Osteoblast (primary cell): ENCODE data around the gene SLC38A5. TPM values are rescaled to one million over a fixed set of nuclear protein-coding genes. Genes with fewer than 3 reads are reported as not detected.

Experiments used
- DNase-seq: peaks from one replicate; pipeline ENCODE4 v3.0.0; 2011; ENCODE audit warnings: low spot score, mixed read lengths; ENCODE audit not compliant: insufficient read length; ENCODE audit errors: missing footprints
- H2AFZ ChIP-seq: 2 replicates; pipeline ENCODE4 v1.6.0; 2011; ENCODE audit warnings: mild to moderate bottlenecking, low read length
- H3K27ac ChIP-seq: 2 replicates; pipeline ENCODE4 v1.5.1; 2011; ENCODE audit warnings: mild to moderate bottlenecking, low read depth, low read length, moderate library complexity
- H3K27me3 ChIP-seq: 2 replicates; pipeline ENCODE4 v1.6.0; 2012; ENCODE audit warnings: mild to moderate bottlenecking, control low read depth, inconsistent platforms, low read length, moderate library complexity; ENCODE audit not compliant: insufficient read depth
- H3K36me3 ChIP-seq: 2 replicates; pipeline ENCODE4 v1.5.1; 2011; ENCODE audit warnings: mild to moderate bottlenecking, low read length, control low read depth, moderate library complexity; ENCODE audit not compliant: insufficient read depth
- H3K4me1 ChIP-seq: 2 replicates; pipeline ENCODE4 v1.5.1; 2011; ENCODE audit warnings: mild to moderate bottlenecking, low read length, control low read depth, moderate library complexity; ENCODE audit not compliant: insufficient read depth
- H3K4me2 ChIP-seq: 2 replicates; pipeline ENCODE4 v1.6.0; 2011; ENCODE audit warnings: mild to moderate bottlenecking, low read length; ENCODE audit not compliant: insufficient read depth
- H3K4me3 ChIP-seq: fragments of 200-600 bp; sonication (generic); 3 replicates; pipeline ENCODE4 v1.5.1; 2012; ENCODE audit warnings: mild to moderate bottlenecking, low read length, inconsistent platforms; ENCODE audit not compliant: insufficient read depth
- H3K79me2 ChIP-seq: 2 replicates; pipeline ENCODE4 v1.6.0; 2012; ENCODE audit warnings: mild to moderate bottlenecking, low read length, control low read depth, inconsistent platforms; ENCODE audit not compliant: insufficient read depth
- H3K9me3 ChIP-seq: 2 replicates; pipeline ENCODE4 v1.5.1; 2011; ENCODE audit warnings: low read depth, low read length, control low read depth
- H4K20me1 ChIP-seq: 2 replicates; pipeline ENCODE4 v1.6.0; 2012; ENCODE audit warnings: mild to moderate bottlenecking, low read length, control low read depth; ENCODE audit not compliant: insufficient read depth
- total RNA-seq: library from RNA; depleted of rRNA; stranded (reverse); fragments of >200 nt; gene quantifications from 2 replicates; pipeline ENCODE4 v1.2.3, GENCODE V29; 2012
- TF ChIP-seq, protein P1 (sequence below): IDR thresholded peaks from 2 replicates; pipeline ENCODE4 v1.5.1; 2011; ENCODE audit warnings: mild to moderate bottlenecking, low read depth, low read length, moderate library complexity; ENCODE audit errors: extremely low read depth

Gene SLC38A5
- total RNA-seq, 1 donor = 52.8 TPM

DNA sequence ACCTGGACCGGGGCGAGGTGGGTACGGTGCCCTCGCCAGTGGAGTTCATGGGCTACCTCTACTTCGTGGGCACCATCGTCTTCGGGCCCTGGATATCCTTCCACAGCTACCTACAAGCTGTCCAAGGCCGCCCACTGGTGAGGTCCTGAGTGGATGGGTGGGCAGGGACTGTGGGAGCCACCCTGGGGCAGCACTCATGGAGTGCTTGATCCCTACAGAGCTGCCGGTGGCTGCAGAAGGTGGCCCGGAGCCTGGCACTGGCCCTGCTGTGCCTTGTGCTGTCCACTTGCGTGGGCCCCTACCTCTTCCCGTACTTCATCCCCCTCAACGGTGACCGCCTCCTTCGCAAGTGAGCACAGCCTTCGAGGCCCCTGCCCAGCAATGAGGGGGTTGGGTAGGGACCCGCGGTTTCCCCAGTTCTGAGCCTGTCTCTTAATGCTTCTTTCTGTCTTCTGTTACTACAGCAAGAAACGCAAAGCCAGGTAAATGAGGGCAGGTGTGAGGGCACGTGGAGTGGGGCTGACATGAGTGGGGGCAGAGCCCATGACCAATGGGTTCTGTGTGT is 42.4 kb upstream of the SLC38A5 start:
- H3K4me1 ChIP-seq = peaks cover 2% of the 10 kb centered on the region
- peaks cover 23% of the 10 kb centered on the region for H3K79me2 ChIP-seq
- no peaks in the 10 kb centered on the region for H3K27me3 ChIP-seq
- H2AFZ ChIP-seq = no peak overlapping the region
- TF ChIP-seq, protein P1, sequence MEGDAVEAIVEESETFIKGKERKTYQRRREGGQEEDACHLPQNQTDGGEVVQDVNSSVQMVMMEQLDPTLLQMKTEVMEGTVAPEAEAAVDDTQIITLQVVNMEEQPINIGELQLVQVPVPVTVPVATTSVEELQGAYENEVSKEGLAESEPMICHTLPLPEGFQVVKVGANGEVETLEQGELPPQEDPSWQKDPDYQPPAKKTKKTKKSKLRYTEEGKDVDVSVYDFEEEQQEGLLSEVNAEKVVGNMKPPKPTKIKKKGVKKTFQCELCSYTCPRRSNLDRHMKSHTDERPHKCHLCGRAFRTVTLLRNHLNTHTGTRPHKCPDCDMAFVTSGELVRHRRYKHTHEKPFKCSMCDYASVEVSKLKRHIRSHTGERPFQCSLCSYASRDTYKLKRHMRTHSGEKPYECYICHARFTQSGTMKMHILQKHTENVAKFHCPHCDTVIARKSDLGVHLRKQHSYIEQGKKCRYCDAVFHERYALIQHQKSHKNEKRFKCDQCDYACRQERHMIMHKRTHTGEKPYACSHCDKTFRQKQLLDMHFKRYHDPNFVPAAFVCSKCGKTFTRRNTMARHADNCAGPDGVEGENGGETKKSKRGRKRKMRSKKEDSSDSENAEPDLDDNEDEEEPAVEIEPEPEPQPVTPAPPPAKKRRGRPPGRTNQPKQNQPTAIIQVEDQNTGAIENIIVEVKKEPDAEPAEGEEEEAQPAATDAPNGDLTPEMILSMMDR = no peak
- H3K4me3 ChIP-seq = no peak overlapping the region
- no peak for DNase-seq
- no peak overlapping the region for H3K4me2 ChIP-seq
- H3K36me3 ChIP-seq = peaks cover 10% of the 10 kb centered on the region
- no peaks in the 10 kb centered on the region for H3K9me3 ChIP-seq
- H4K20me1 ChIP-seq = no peaks in the 10 kb centered on the region
- no peak overlapping the region for H3K27ac ChIP-seq

DNA sequence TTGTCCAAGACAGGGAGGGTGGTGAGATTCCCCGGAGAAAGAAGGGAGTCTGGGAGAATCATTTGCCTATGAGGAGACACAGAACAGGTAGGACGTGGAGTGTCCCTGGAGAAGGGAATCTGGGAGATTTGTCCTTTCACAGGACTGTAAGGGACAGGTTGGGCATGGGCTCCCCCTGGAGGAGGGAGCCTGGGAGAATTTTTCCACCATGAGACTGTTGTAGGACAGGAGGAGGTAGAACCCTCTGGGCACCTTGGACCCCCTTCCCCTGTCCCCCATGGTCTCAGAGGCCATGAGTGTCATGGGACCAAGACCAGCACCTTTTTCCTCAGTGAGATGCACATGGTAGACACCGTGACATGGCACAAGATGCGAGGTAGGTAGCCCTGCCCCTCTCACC is 41.5 kb upstream of the SLC38A5 start:
- Histone ChIP-seq H3K36me3 (peaks cover 6% of the 10 kb centered on the region), H3K9me3 (no peaks in the 10 kb centered on the region), H2AFZ (no peak overlapping the region), H3K27me3 (no peaks in the 10 kb centered on the region), H3K4me2 (no peak overlapping the region), H3K79me2 (peaks cover 23% of the 10 kb centered on the region), H3K4me1 (peaks cover 2% of the 10 kb centered on the region), H3K27ac (no peak overlapping the region), H3K4me3 (no peak overlapping the region), H4K20me1 (no peaks in the 10 kb centered on the region)
- peak; percentile 78 for DNase-seq
- TF ChIP-seq, protein P1 = peak; percentile 41

DNA sequence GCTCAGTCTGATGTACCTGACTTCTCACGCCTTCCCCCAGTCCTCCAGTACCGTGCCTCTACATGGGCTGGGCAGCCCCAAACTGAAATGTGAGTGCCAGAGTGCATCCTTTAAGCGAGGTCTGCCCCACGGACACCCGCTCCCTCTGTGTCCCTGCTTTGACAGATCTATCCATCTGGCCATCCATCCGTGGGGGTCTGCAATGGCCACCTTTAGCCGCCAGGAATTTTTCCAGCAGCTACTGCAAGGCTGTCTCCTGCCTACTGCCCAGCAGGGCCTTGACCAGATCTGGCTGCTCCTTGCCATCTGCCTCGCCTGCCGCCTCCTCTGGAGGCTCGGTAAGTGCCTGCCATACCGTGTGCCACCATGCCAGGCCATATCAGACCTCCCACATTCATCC is 39.6 kb upstream of the SLC38A5 start:
- peak; percentile 77 for DNase-seq
- Histone ChIP-seq H3K27ac (peak overlapping the region; percentile 56), H3K4me3 (peak overlapping the region; percentile 83), H3K9me3 (no peaks in the 10 kb centered on the region), H3K4me2 (peak overlapping the region; percentile 72), H3K79me2 (peaks cover 23% of the 10 kb centered on the region), H3K4me1 (peaks cover 2% of the 10 kb centered on the region), H3K27me3 (no peaks in the 10 kb centered on the region), H2AFZ (peak overlapping the region; percentile 67), H4K20me1 (no peaks in the 10 kb centered on the region), H3K36me3 (no peaks in the 10 kb centered on the region)
- TF ChIP-seq, protein P1 = no peak

DNA sequence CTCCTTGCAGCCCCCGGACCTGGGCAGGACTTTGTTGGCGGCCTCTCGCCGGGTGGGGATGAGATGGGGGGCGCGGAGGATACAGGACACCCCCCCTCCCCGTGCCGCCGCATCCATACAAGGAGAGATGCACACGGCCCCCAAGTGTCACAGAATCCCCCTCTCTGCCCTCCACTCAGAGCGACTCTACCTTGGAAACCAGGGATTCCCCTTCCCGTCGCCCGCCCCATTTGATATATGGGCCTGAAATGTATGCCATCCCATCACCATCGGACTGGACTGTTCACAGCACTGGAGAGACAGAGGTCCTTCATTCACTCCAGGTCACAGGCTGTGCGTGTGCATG is 39.2 kb upstream of the SLC38A5 start:
- Histone ChIP-seq H2AFZ (peak overlapping the region; percentile 67), H3K9me3 (no peaks in the 10 kb centered on the region), H3K4me3 (peak overlapping the region; percentile 83), H4K20me1 (no peaks in the 10 kb centered on the region), H3K79me2 (peaks cover 23% of the 10 kb centered on the region), H3K27ac (peak overlapping the region; percentile 56), H3K4me2 (peak overlapping the region; percentile 72), H3K36me3 (no peaks in the 10 kb centered on the region), H3K4me1 (peaks cover 2% of the 10 kb centered on the region), H3K27me3 (no peaks in the 10 kb centered on the region)
- TF ChIP-seq, protein P1 = no peak
- DNase-seq = no peak
